Femur (tissue), 1 donor: Measurements from ENCODE around the gene BTBD17.

Experiments used
- DNase-seq: peaks from one replicate; pipeline ENCODE4 v3.0.0-alpha.2; 2017

Gene BTBD17

GRCh38 chr17:74387365-74388218 is 25.9 kb upstream of the BTBD17 start:
- no peak for DNase-seq

- DNase-seq, result peak; percentile 80
Observed at GRCh38 chr17:74386386-74386785, 24.7 kb upstream of the BTBD17 start.

GRCh38 chr17:74385201-74385600 is 23.5 kb upstream of the BTBD17 start:
- DNase-seq, result no peak

DNA sequence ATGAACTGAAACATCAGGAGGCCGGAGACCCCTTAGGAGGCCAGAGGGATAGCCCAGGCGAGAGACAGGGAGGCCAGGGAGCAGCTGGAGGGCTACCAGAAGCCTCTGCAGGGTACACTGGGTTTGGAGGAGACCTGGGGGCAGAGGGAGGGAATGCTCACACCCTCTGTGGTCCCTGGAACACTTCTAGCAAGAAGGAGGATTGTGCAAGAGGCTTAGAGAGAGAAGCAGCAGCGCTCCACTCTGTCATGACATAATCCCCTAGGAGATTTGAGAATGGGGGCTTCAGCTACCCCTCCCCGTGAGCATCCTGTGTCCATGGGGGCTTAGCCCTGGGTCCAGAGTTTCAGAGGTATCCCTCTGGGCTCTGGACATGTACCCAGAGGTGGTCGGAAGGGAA is 21.5 kb upstream of the BTBD17 start:
- DNase-seq, result no peak

DNA sequence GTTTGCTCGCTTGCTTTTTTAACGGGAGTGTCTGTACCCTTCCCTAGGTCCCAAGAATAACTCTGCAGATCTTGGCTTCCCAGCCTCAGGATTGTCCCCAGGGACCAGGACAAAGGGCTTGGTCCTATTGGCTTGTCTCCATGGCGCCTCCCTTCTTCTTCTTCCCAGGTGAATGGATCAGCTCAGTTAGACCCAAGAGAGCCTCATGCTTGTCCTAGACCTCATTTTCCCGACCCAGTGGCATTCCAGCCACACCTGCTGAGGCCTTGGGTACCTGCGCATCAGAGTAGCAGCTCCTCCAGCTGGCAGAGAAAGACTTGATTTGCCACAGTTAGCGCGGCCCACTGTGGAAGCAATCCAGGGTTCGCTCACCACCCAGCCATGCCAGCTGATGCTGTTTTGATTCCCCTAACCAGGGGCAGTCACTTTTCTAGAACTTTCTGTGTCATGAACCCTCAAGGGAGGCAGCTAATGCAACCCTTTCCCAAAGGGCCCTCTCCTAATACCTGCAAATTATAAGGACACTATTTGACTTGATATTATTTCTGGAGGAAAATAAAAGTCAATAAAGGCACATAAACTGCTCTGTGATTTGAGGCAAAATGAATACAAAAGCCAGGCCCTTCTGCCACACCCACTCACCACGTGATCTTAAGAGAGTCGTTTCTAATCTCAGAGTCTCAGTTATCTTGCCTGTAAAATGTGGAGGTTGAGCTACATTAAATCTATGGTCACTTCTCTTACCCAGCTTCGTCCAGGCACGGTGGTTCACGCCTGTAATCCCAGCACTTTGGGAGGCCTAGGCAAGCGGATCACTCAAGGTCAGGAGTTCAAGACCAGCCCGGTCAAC is 19.5 kb upstream of the BTBD17 start:
- no peak for DNase-seq

DNA sequence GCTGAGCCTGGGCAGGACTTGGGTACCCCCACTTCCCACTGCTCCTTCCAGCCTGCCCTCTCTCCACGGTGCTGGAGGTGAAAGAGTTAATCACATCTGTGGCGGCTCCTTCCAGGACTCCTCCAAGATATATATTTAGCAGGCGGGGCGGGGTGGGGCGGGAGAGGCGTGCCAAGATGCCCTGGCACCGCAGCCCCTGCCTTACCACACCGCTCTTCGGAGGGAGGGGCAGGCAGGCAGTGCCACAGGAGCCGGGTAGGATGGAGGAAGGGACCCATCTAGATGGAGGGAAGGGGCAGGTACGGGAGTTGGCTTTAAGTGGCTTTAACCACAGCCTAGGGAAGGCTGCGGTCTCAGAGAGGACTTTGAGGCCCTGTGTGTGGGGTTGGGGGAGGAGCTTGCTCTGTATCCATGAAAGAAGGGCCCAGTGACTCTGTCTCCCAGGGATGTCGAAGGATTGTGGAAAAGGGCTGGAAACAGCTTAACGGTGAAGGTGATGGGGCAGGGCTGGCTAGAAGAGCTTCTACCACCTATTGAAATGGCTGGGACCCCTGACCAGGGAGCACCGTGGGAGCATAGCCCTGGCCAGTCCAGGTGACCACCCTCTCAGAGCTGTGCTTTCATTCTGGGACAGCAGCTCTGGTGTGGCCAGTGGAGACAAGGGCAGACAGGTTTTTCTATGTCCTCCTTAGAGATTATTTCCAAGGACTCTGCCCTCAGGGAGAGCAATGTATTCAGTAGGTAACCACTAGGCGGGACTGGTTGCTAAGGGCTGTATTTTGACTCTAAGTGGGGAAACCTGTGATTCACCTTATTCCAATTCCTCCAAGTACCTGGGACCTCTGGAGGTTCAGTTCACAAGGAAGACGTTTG is 18.7 kb upstream of the BTBD17 start:
- peak; percentile 80 for DNase-seq

GRCh38 chr17:74379495-74380085 is 17.9 kb upstream of the BTBD17 start:
- peak; percentile 96 for DNase-seq

DNA sequence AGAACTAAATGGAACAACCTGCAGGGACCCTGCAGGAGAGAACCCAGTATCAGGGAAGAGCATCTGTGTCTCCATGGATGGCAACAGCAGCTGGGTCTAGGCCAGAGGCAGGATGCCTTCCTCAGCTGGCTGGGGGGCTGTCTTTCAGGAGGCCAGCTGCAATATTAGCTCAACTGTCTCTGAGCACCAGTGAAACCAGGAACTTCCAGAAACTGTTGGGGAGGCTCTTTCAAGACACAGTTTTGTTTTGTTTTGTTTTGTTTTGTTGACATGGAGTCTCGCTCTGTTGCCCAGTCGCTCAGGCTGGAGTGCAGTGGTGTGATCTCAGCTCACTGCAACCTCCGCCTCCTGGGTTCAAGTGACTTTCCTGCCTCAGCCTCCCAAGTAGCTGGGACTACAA is 13.2 kb upstream of the BTBD17 start:
- DNase-seq, result no peak

GRCh38 chr17:74373838-74374606 is 12.4 kb upstream of the BTBD17 start:
- no peak for DNase-seq

GRCh38 chr17:74372426-74372825 is 10.8 kb upstream of the BTBD17 start:
- no peak for DNase-seq

- DNase-seq, result no peak
Observed at GRCh38 chr17:74371653-74372147, 10.0 kb upstream of the BTBD17 start.

DNA sequence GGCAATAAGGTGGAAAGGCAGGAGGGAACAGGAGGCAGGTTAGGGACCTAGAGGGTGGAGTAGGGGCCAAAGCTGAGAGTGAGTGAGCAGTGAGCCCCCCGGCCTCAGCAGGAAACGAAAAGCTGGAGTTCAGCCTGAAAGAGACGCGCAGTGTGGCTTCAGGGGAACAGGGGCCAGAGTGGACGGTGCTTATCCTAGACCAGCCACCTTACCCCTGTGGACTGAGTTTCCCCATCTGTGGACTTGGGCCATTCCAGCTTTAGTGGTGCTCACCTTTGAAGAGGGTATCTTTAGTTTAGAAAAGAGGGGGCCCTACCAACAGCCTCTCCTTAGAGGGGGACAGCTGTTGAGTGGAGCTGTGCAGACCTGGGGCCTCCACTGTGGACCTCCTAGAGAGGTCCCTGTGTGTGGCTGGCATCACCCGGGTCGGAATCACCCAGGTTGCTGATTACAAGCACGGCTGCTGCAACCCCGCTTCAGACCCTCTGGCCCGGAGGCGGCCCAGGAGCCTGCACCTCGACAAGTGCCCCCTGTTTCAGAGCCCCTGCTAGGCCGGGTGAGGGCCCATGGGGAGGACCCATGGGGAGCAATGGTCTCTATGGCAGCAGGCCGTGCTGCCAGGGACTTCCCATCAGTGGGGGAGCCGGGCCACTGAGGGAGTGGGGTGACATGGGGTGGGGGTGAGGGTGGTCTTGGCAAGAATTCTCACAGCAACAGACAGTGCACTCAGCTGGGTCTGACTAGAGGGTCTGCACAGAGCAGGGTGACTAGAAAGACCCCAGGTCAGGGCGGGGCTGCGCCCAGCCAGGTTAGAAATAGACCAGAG is 8.2 kb upstream of the BTBD17 start:
- no peak for DNase-seq

GRCh38 chr17:74369221-74369620 is 7.6 kb upstream of the BTBD17 start:
- DNase-seq, result peak; percentile 52

DNA sequence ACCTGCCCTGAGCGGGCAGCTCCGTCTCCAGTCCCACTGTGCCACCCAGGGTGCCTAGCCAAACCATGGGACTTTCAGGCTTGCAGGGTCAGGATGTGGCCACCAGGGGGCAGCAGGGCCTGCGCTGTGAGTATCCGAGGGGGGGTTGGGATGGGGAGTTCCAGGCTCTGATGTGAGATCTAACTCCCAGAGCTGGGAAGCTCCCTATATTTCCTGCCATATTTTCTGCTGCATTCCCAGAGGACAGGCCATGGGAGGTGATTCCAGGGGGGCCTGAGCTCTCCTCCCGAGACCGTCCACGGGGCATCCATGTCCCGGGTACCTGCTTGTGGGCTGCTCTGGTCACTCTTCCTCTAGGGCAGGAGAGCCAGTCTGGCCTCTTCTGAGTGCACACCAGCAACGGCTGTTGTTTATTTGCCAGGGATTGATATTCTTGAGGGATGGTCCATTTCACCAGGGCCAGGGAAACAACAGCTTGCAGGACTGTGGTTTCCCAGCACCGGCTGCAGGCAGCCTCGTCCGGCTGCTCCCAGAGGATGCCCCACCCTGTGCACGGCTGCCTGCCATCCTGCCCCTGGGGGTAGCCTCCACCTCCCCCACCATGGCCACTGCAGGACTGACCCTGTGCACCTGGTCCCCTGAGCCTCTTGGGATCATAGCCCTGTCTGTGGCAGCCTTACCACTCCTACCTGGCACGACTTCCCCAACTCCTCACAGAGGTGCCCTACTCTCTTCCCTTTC is 6.8 kb upstream of the BTBD17 start:
- peak; percentile 79 for DNase-seq

- DNase-seq, result no peak
Observed at GRCh38 chr17:74367206-74367605, 5.5 kb upstream of the BTBD17 start, which contains the start of gene GPR142. GPR142 (plus strand) TSS chr17:74367506; CDS start chr17:74369541, 2,035 bp downstream.

DNA sequence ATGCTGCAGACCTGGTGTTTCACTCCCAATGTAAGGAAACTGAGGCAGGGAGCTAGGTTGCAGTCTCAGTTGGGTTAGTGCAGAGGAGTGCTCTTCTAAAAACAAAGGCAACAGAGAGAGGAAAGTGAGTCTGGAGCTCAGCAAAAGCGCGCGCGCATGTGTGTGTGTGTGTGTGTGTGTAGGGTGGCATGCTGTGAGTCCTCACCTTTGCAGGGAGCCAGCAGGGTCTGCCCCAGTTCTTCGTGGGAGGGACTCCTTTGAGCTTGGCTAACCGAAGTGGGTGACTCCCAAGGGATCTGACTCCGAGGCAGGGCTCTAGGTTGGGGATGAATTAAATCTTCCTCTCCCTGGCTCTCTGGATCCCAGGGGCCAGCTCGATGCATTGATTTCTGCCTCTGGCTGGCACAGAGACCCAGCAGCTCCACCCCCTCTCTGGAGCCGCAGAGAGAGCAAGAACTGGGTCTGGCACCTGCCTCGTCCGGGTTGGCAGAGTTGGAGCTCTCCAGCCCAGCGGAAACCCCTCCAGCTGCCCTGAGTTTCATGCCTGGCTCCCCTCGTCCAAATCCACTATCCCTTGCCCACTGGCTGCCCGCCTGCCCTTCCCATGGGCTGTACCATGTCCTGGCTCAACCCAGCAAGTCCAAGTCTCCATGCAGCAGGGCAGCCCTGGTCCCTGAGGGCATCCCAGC is 1.3 kb upstream of the BTBD17 start:
- peak; percentile 61 for DNase-seq

DNA sequence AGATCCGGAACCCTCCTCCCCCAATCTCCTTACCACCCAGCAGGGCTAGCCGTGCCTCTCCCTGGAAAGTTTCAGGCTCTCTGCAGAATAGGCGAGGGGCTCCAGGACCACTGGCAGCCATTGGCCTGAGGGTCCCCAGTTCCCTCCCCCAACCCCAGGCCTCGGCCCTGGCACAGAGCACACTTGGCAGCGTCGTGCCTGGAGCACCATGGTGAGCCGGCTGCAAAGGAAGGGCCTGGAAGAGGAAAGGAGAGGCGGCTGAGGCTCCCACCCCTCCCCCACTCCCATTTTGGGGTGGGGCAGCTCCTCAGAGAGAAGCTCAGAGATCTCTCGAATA is 369 bp upstream of the BTBD17 start:
- DNase-seq, result no peak

DNA sequence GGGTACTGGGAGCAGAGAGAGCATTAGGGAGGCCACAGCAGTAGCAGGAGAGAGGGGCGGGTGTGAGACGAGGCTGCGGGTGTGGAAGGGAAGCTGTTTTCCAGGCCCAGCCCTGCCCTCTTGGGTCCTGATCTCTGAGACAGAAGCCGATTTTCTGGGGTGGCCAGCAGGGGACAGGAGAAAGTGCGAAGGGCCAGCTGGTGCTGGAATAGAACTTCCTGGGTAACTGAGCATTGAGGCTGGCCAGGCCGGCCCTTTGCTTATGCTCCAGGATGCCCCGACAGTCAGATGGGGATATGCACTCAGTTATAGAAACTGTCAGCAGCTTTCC is 804 bp downstream of the BTBD17 start:
- DNase-seq, result no peak

GRCh38 chr17:74359916-74360315 is 1.8 kb downstream of the BTBD17 start:
- no peak for DNase-seq
